Measurements from ENCODE around the gene CFAP210. TPM values are rescaled to one million over a fixed set of nuclear protein-coding genes. Genes with fewer than 3 reads are reported as not detected.

CFAP210 gene
- total RNA-seq, 1 experiment from 2014 or later, result not detected

- TF ChIP-seq REST (IDR thresholded peaks at IDR 0.05; ENCODE audit: low read depth), result no peak
These were observed 49.3 kb upstream of the CFAP210 start (continued) for GRCh38 chr2:169743549-169743948.

GRCh38 chr2:169739351-169739750, 45.1 kb upstream of the CFAP210 start:
- RAD21 ChIA-PET (ENCODE audit: low non-redundant PET in 1 of 2, low total read pairs in 2 of 2, uncharacterized antibody in 2 of 2, unreplicated experiment in 2 of 2), result no interaction called here
- H2AFZ ChIP-seq (ENCODE audit: low read depth, low read length, poor library complexity, severe bottlenecking), result no peak overlapping the region
- H3K79me2 ChIP-seq (ENCODE audit: insufficient read depth, low read length), result peaks cover 65% of the 10 kb centered on the region
- no peak overlapping the region for H3K9ac ChIP-seq (ENCODE audit: low read length)
- H3K4me2 ChIP-seq (ENCODE audit: low read length), result no peak overlapping the region; the same call in 1 of the 2 replicates
- peaks cover 7 to 28% of the 10 kb centered on the region in 2 experiments; a peak in 3 of 4 replicates for H3K4me1 ChIP-seq (ENCODE audit: control insufficient read depth in 1 of 2, insufficient read depth in 2 of 2, low read length in 2 of 2)
- CTCF ChIA-PET, result no interaction called here
- no peak overlapping the region for H3K27ac ChIP-seq (ENCODE audit: low read depth, low read length)
- POLR2A ChIA-PET, result no interaction called here
- no peak for ATAC-seq
- H3K4me3 ChIP-seq (replicated peaks in 1 of 2; ENCODE audit: low read depth in 1 of 2, low read length in 2 of 2), result no peak overlapping the region
- intact Hi-C loops (cut with micrococcal nuclease), result no loop called here
- no peak for TF ChIP-seq REST (IDR thresholded peaks at IDR 0.05; ENCODE audit: low read depth)
- no peak for TF ChIP-seq ZFX (IDR thresholded peaks at IDR 0.05)
- TF ChIP-seq CTCF (IDR thresholded peaks at IDR 0.05 in 2 of 3, conservative IDR thresholded peaks at IDR 0.05 in 1 of 3; ENCODE audit: borderline replicate concordance in 1 of 3, insufficient read depth in 1 of 3, low read depth in 2 of 3, low read length in 2 of 3), result no peak
- TF ChIP-seq YY1 (IDR thresholded peaks at IDR 0.05; ENCODE audit: extremely low read depth, insufficient replicate concordance, low read depth, low read length), result no peak
- no peak for TF ChIP-seq SRF (IDR thresholded peaks at IDR 0.05; ENCODE audit: low read depth)
- no peak for TF ChIP-seq ZBTB33 (IDR thresholded peaks at IDR 0.05; ENCODE audit: extremely low read depth, insufficient replicate concordance, low read length)
- no peak for TF ChIP-seq ATF3 (IDR thresholded peaks at IDR 0.05)
- no peak for TF ChIP-seq TCF7L2 (IDR thresholded peaks at IDR 0.05; ENCODE audit: borderline replicate concordance, extremely low read depth, insufficient read depth, insufficient read length)
- TF ChIP-seq CEBPB (IDR thresholded peaks at IDR 0.05; ENCODE audit: low read depth), result no peak
- TF ChIP-seq ZNF274 (IDR thresholded peaks at IDR 0.05; ENCODE audit: low read depth, low read length), result no peak
- no peak for TF ChIP-seq EZH2phosphoT487 (IDR thresholded peaks at IDR 0.05; ENCODE audit: borderline replicate concordance)
- no peaks in the 10 kb centered on the region for H3K27me3 ChIP-seq (ENCODE audit: insufficient read depth, low read length)
- no peak for DNase-seq (ENCODE audit: low read depth, low spot score)
- BruUV-seq (replicated peaks), result no TSS peak
- peaks cover 8 to 28% of the 10 kb centered on the region in 2 experiments; a peak in 3 of 4 replicates for H3K36me3 ChIP-seq (ENCODE audit: control insufficient read depth in 1 of 2, insufficient read depth in 2 of 2, low read length in 2 of 2)
- H3K9me2 ChIP-seq (ENCODE audit: insufficient read depth), result no peaks in the 10 kb centered on the region
- no peaks in the 10 kb centered on the region for H4K20me1 ChIP-seq (ENCODE audit: insufficient read depth)
- H3K9me3 ChIP-seq (ENCODE audit: control insufficient read depth in 1 of 2, insufficient read depth in 1 of 2, low read depth in 1 of 2, low read length in 2 of 2), result no peaks in the 10 kb centered on the region

Measured in HCT116 (cell line).